H1 (cell line): ENCODE measurements around the gene RIN3. TPM values are rescaled to one million over a fixed set of nuclear protein-coding genes. Genes with fewer than 3 reads are reported as not detected.
A peak's percentile ranks its signal among the peaks of the same experiment; 100 is the strongest.

Experiments
- BACH1 ChIP-seq: IDR thresholded peaks from 2 replicates; pipeline ENCODE4 v1.6.1; 2012; ENCODE audit warnings: low read length, improper control_type of control experiment
- BCL11A ChIP-seq, 2 experiments: IDR thresholded peaks; one replicate each; pipeline ENCODE4 v1.6.1; 2011; ENCODE audit warnings: low read depth in 2 of 2, low read length in 2 of 2, mild to moderate bottlenecking in 2 of 2
- E2F6 ChIP-seq: IDR thresholded peaks from 2 replicates; pipeline ENCODE4 v1.6.1; 2012; ENCODE audit warnings: inconsistent platforms
- FOSL1 ChIP-seq: IDR thresholded peaks from 2 replicates; pipeline ENCODE4 v1.6.1; 2011; ENCODE audit warnings: mild to moderate bottlenecking, low read depth, low read length, moderate library complexity; ENCODE audit not compliant: insufficient read depth
- JUN ChIP-seq: IDR thresholded peaks from 2 replicates; pipeline ENCODE4 v1.6.1; 2011; ENCODE audit warnings: low read depth, mild to moderate bottlenecking, improper control_type of control experiment, low read length
- MAFK ChIP-seq: IDR thresholded peaks from 2 replicates; pipeline ENCODE4 v1.6.1; 2012; ENCODE audit warnings: low read depth, mild to moderate bottlenecking, improper control_type of control experiment, low read length
- PHF8 ChIP-seq: fragments of 200-600 bp; sonication (generic); conservative IDR thresholded peaks from 2 replicates; pipeline ENCODE4 v1.7.1; 2012; ENCODE audit warnings: low read depth, mild to moderate bottlenecking, inconsistent platforms, low read length, moderate library complexity
- TAF7 ChIP-seq: optimal IDR thresholded peaks from 2 replicates; pipeline ENCODE3; 2011; ENCODE audit warnings: low read depth, mild to moderate bottlenecking, inconsistent platforms, low read length, moderate library complexity, borderline replicate concordance
- polyA plus RNA-seq, 7 experiments: library from polyadenylated mRNA; depleted of rRNA in 3 of 7; stranded (reverse) in 5 of 7; unstranded in 2 of 7; fragments of >200 nt in 5 of 7; fragments of 200-250 nt in 2 of 7; gene quantifications; 1 replicate in 5 of 7; 2 replicates in 1 of 7; 4 replicates in 1 of 7; pipeline versions ENCODE4 v1.2.1 to v1.2.3, GENCODE V29; 2011 to 2013; ENCODE audit warnings: missing spikeins in 2 of 7, mixed read lengths in 2 of 7
- total RNA-seq: library from RNA; stranded (reverse); fragmentation: NEBNext Ultra II Directional; extraction: Animal tissue kit (Norgen Biotek cat#: 25700); gene quantifications from 2 replicates; pipeline ENCODE4 v1.2.1, GENCODE V29; 2021
- TF ChIP-seq, protein P1 (sequence below), 3 experiments: IDR thresholded peaks; 1 replicate in 2 of 3; 2 replicates in 1 of 3; pipeline versions ENCODE4 v1.5.1 to v1.6.1; 2011; ENCODE audit warnings: low read length in 3 of 3, mild to moderate bottlenecking in 3 of 3, inconsistent platforms in 2 of 3, low read depth in 1 of 3, moderate library complexity in 1 of 3; ENCODE audit not compliant: insufficient read depth in 1 of 3; ENCODE audit errors: control extremely low read depth in 1 of 3

The RIN3 gene
- total and polyA plus RNA-seq, 2 of the 8 experiments (the other 6 are each of a cell fraction or from before 2014, with no cell fraction given): 0.59 to 1.5 TPM

DNA sequence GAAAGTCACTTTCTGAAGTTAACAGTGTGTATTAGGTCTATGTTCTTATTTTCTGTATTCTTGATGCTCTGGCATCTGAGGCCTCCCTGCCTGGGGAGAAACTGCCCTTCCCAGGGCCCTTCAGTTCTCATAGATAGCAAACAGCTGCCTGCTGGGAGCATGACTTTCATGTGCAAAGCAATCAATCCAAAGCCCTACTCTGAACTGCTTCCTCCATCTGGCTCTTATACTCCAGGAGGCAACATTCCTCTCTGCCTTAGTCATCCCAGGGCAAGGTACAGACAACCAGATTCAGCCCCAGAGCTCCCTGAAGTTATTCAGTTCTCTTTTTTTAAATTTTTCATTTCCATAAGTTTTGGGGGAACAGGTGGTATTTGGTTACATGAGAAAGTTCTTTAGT lies 41.7 kb upstream of the RIN3 start (continued):
- TF ChIP-seq E2F6 (no peak), BACH1 (no peak), JUN (peak; percentile 48; the same call in 1 of the 2 replicates), FOSL1 (no peak), PHF8 (no peak), BCL11A (IDR thresholded peaks at IDR 0.05; ENCODE audit: low read depth in 2 of 2, low read length in 2 of 2) (no peak), TAF7 (no peak), MAFK (no peak)
- TF ChIP-seq, protein P1, sequence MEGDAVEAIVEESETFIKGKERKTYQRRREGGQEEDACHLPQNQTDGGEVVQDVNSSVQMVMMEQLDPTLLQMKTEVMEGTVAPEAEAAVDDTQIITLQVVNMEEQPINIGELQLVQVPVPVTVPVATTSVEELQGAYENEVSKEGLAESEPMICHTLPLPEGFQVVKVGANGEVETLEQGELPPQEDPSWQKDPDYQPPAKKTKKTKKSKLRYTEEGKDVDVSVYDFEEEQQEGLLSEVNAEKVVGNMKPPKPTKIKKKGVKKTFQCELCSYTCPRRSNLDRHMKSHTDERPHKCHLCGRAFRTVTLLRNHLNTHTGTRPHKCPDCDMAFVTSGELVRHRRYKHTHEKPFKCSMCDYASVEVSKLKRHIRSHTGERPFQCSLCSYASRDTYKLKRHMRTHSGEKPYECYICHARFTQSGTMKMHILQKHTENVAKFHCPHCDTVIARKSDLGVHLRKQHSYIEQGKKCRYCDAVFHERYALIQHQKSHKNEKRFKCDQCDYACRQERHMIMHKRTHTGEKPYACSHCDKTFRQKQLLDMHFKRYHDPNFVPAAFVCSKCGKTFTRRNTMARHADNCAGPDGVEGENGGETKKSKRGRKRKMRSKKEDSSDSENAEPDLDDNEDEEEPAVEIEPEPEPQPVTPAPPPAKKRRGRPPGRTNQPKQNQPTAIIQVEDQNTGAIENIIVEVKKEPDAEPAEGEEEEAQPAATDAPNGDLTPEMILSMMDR (IDR thresholded peaks at IDR 0.05; ENCODE audit: control extremely low read depth in 1 of 3, insufficient read depth in 1 of 3, low read depth in 1 of 3, low read length in 3 of 3): no peak
